Activated CD8-positive, alpha-beta T cell treated with anti-CD3 and anti-CD28 coated beads for 36 hours (primary cell): ENCODE data around the gene CLRN1. TPM values are rescaled to one million over a fixed set of nuclear protein-coding genes. Genes with fewer than 3 reads are reported as not detected.

Experiments
- ATAC-seq: fragments of 200-7000 bp; cut with Tn5 transposase; one replicate; pipeline ENCODE4 v1.10.0; 2021; ENCODE audit warnings: mild to moderate bottlenecking, moderate library complexity
- CTCF ChIA-PET: fragments of 350-600 bp; sonication (Branson Sonifier 250); formaldehyde crosslinking; loops from one replicate; lab custom pipeline; 2021; ENCODE audit warnings: antibody characterized with exemption; lab: Charles Lee
- POLR2A ChIA-PET: fragments of 350-600 bp; sonication (Branson Sonifier 250); formaldehyde crosslinking; loops from one replicate; lab custom pipeline; 2021; ENCODE audit warnings: antibody characterized with exemption; lab: Charles Lee
- DNase-seq: peaks from one replicate; pipeline ENCODE4 v3.0.0-alpha.2; 2020
- H3K27ac Mint-ChIP-seq: one replicate; pipeline ENCODE4 v1.8.0; 2021; ENCODE audit warnings: mild to moderate bottlenecking, mixed read lengths
- H3K27me3 Mint-ChIP-seq: one replicate; pipeline ENCODE4 v1.8.0; 2021; ENCODE audit warnings: mixed read lengths
- H3K36me3 Mint-ChIP-seq: one replicate; pipeline ENCODE4 v1.8.0; 2021; ENCODE audit warnings: low read depth, mixed read lengths
- H3K4me1 Mint-ChIP-seq: one replicate; pipeline ENCODE4 v1.8.0; 2021; ENCODE audit warnings: low read depth, mixed read lengths
- H3K4me3 Mint-ChIP-seq: one replicate; pipeline ENCODE4 v1.8.0; 2021; ENCODE audit warnings: mild to moderate bottlenecking, moderate library complexity, mixed read lengths
- H3K9me3 Mint-ChIP-seq: one replicate; pipeline ENCODE4 v1.8.0; 2021; ENCODE audit warnings: mixed read lengths
- intact Hi-C: fragments of 100-400 bp; cut with micrococcal nuclease; formaldehyde crosslinking; loops from one replicate; pipeline ENCODE4 v1.10.0; 2022
- total RNA-seq, 2 experiments: library from RNA; stranded (reverse); gene quantifications; one replicate each; pipeline ENCODE4 v1.2.3, GENCODE V29; 2021
- TF ChIP-seq, protein P1 (sequence below): fragments of 200-600 bp; IDR thresholded peaks from one replicate; pipeline ENCODE4 v1.8.0; 2022; ENCODE audit warnings: antibody characterized with exemption, mild to moderate bottlenecking

Gene CLRN1
- total RNA-seq, 2 experiments from 2014 or later: not detected

DNA sequence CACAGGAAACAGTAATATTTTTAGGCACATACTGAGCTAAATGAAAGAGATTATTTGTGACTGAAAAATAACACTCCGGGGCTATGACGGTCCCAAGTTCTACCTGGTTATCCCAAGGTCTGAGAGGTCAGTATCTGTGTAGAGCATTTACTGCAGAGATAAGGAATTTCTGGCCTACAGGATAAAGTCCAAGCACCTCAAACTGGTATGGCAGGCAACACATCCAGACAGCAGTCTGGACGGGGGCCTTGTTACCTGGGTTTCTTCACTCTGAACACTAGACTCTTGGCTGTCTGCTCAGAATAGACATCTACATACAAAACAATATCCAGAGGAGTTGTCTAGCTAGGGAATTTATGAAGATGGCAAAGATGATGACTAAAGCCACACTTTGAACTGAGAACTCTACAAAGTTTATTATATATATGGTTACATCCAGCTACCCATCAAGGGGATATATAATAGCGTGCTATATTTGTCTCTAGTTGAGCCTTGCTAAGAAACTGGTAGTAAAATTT is 42.0 kb upstream of the CLRN1 start:
- ATAC-seq (no peak), DNase-seq (no peak)
- Mint-ChIP-seq H3K27me3 (peaks cover 3% of the 10 kb centered on the region), H3K36me3 (no peaks in the 10 kb centered on the region), H3K4me3 (no peak overlapping the region), H3K4me1 (no peaks in the 10 kb centered on the region), H3K27ac (no peak overlapping the region), H3K9me3 (no peaks in the 10 kb centered on the region)
- POLR2A ChIA-PET: interaction anchor here (0.5 to 1.4 kb wide), 2 partner anchors 11 to 113 kb away, joined by 3 to 5 read pairs; no protein-coding TSS in a partner anchor
- intact Hi-C loops: no loop called here
- TF ChIP-seq, protein P1, sequence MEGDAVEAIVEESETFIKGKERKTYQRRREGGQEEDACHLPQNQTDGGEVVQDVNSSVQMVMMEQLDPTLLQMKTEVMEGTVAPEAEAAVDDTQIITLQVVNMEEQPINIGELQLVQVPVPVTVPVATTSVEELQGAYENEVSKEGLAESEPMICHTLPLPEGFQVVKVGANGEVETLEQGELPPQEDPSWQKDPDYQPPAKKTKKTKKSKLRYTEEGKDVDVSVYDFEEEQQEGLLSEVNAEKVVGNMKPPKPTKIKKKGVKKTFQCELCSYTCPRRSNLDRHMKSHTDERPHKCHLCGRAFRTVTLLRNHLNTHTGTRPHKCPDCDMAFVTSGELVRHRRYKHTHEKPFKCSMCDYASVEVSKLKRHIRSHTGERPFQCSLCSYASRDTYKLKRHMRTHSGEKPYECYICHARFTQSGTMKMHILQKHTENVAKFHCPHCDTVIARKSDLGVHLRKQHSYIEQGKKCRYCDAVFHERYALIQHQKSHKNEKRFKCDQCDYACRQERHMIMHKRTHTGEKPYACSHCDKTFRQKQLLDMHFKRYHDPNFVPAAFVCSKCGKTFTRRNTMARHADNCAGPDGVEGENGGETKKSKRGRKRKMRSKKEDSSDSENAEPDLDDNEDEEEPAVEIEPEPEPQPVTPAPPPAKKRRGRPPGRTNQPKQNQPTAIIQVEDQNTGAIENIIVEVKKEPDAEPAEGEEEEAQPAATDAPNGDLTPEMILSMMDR: no peak
- CTCF ChIA-PET: no interaction called here

DNA sequence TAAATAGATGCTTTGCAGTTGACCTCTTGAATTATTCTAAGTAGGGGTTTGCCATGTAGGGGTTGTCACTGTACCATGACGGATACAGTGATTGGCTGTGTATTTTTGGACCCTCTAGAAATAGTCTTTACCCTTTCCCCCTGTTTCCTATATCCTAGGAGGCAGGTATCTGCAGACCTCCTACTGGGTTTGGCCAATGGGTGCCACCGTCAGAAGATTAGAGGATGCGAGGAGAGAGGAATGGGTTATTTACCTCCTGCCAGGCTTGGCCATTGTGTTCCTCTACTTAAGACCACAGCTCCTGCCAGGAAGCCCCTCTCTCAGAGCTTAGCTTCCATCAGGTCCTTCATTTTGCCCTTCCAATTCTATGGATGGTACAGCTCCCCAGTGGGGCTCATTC is 40.2 kb upstream of the CLRN1 start:
- TF ChIP-seq, protein P1: no peak
- no peak overlapping the region for H3K27ac Mint-ChIP-seq
- intact Hi-C loops: no loop called here
- H3K27me3 Mint-ChIP-seq: peaks cover 3% of the 10 kb centered on the region
- H3K4me1 Mint-ChIP-seq: no peaks in the 10 kb centered on the region
- ChIA-PET CTCF (no interaction called here), POLR2A (no interaction called here)
- H3K9me3 Mint-ChIP-seq: no peaks in the 10 kb centered on the region
- ATAC-seq: no peak
- no peak overlapping the region for H3K4me3 Mint-ChIP-seq
- DNase-seq: no peak
- H3K36me3 Mint-ChIP-seq: no peaks in the 10 kb centered on the region

DNA sequence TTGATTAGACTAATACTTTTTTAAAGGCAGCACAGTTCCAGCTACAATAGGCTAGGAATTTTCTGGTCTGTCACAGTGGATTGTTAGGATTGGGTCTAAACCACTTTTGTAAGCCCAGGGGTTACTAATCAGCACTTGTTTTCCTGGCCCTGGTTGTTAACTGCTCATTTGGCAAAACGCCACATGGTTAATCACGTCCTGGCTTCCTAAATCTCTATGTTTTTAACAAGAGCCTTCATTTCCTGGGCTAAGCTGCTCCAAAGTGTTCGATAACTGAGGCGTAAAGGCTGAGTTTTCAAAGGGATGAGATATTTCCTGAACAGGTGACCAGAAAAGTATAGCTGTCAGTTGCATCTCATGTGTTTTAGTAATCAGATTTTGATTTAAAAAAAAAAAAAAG is 38.9 kb upstream of the CLRN1 start:
- Mint-ChIP-seq H3K27ac (no peak overlapping the region), H3K9me3 (no peaks in the 10 kb centered on the region), H3K4me1 (no peaks in the 10 kb centered on the region), H3K27me3 (no peaks in the 10 kb centered on the region), H3K36me3 (no peaks in the 10 kb centered on the region), H3K4me3 (no peak overlapping the region)
- TF ChIP-seq, protein P1: no peak
- DNase-seq (no peak), ATAC-seq (no peak)
- ChIA-PET CTCF (interaction anchor here (0.8 kb wide), 1 partner anchor 9 kb away, joined by 3 read pairs; no protein-coding TSS in a partner anchor), POLR2A (no interaction called here)
- intact Hi-C loops: no loop called here

DNA sequence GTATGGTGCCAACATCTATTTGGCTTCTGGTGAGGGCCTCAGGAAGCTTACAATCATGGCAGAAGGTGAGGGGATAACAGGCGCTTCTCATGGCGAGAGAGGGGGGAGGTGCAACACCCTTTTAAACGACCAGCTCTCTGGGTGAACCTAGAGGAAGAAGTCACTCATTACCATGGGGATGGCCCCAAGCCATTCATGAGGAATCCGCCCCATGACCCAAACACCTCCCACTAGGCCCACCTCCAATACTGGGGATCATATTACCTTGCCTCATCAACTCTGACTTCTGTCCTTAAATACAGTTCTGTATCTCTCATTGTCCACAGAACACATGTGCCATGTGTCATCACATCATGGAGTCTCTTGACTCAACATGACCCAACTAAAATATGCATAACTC is 37.5 kb upstream of the CLRN1 start:
- Mint-ChIP-seq H3K4me1 (no peaks in the 10 kb centered on the region), H3K9me3 (no peaks in the 10 kb centered on the region), H3K27ac (no peak overlapping the region), H3K36me3 (no peaks in the 10 kb centered on the region), H3K4me3 (no peak overlapping the region), H3K27me3 (peaks cover 2% of the 10 kb centered on the region)
- ChIA-PET POLR2A (no interaction called here), CTCF (no interaction called here)
- DNase-seq: no peak
- intact Hi-C loops: no loop called here
- no peak for ATAC-seq
- TF ChIP-seq, protein P1: no peak

DNA sequence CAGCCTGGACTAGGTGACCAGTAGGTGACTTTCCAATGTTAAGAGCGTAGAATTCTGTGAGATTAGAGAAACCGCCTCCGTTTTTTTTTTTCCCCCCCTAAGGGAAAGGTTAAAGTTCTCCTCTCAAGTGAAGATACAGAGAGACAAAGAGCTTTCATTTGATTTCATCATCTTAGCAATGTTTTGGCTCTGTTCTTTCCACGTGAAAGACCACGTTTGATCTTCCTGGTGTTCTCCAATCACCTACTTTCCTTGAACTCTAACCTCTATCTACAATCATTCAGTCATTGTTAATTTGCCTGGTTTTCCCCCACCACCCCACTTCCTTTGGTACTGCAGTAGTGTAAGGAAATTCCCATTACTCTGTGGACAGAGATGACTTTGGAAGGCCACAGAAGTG is 36.9 kb upstream of the CLRN1 start:
- no peak for ATAC-seq
- no peaks in the 10 kb centered on the region for H3K4me1 Mint-ChIP-seq
- intact Hi-C loops: no loop called here

More for the DNA sequence above, 36.9 kb upstream of the CLRN1 start:
- TF ChIP-seq, protein P1: no peak
- H3K27me3 Mint-ChIP-seq: peaks cover 2% of the 10 kb centered on the region
- no peaks in the 10 kb centered on the region for H3K9me3 Mint-ChIP-seq
- CTCF ChIA-PET: interaction anchor here (0.9 kb wide), 1 partner anchor 58 kb away, joined by 3 read pairs; no protein-coding TSS in a partner anchor
- H3K27ac Mint-ChIP-seq: no peak overlapping the region
- POLR2A ChIA-PET: no interaction called here
- H3K36me3 Mint-ChIP-seq: no peaks in the 10 kb centered on the region
- no peak overlapping the region for H3K4me3 Mint-ChIP-seq
- no peak for DNase-seq
